Endothelial cell (in vitro differentiated cells): Measurements from ENCODE around the gene HOXD8. TPM values are rescaled to one million over a fixed set of nuclear protein-coding genes. Genes with fewer than 3 reads are reported as not detected.

ENCODE experiments used
- DNase-seq: peaks from one replicate; pipeline ENCODE4 v3.0.0; 2021; ENCODE audit warnings: low spot score
- H3K27ac Mint-ChIP-seq: one replicate; pipeline ENCODE4 v1.8.0; 2021; ENCODE audit warnings: mixed read lengths, inconsistent platforms; ENCODE audit not compliant: unreplicated experiment
- H3K27me3 Mint-ChIP-seq: one replicate; pipeline ENCODE4 v1.8.0; 2021; ENCODE audit warnings: mild to moderate bottlenecking, moderate library complexity, mixed read lengths, inconsistent platforms; ENCODE audit not compliant: unreplicated experiment
- H3K36me3 Mint-ChIP-seq: one replicate; pipeline ENCODE4 v1.8.0; 2021; ENCODE audit warnings: mild to moderate bottlenecking, low read depth, mixed read lengths, inconsistent platforms; ENCODE audit not compliant: unreplicated experiment
- H3K4me1 Mint-ChIP-seq: one replicate; pipeline ENCODE4 v1.8.0; 2021; ENCODE audit warnings: mild to moderate bottlenecking, mixed read lengths, inconsistent platforms; ENCODE audit not compliant: unreplicated experiment
- H3K4me3 Mint-ChIP-seq: one replicate; pipeline ENCODE4 v1.8.0; 2021; ENCODE audit warnings: mild to moderate bottlenecking, mixed read lengths, inconsistent platforms; ENCODE audit not compliant: unreplicated experiment
- H3K9me3 Mint-ChIP-seq: one replicate; pipeline ENCODE4 v1.8.0; 2021; ENCODE audit warnings: mixed read lengths, inconsistent platforms; ENCODE audit not compliant: unreplicated experiment
- total RNA-seq: library from RNA; stranded (reverse); fragmentation: NEBNext Ultra II Directional; extraction: Animal tissue kit (Norgen Biotek cat#: 25700); gene quantifications from one replicate; pipeline ENCODE4 v1.2.1, GENCODE V29; 2021; ENCODE audit not compliant: unreplicated experiment
- TF ChIP-seq, protein P1 (sequence below): fragments of 200-600 bp; sonication (generic); IDR thresholded peaks from one replicate; pipeline ENCODE4 v1.5.0; 2021; ENCODE audit warnings: antibody characterized with exemption; ENCODE audit not compliant: unreplicated experiment

The HOXD8 gene
- total RNA-seq, 1 donor from 2014 or later: 9.3 TPM

DNA sequence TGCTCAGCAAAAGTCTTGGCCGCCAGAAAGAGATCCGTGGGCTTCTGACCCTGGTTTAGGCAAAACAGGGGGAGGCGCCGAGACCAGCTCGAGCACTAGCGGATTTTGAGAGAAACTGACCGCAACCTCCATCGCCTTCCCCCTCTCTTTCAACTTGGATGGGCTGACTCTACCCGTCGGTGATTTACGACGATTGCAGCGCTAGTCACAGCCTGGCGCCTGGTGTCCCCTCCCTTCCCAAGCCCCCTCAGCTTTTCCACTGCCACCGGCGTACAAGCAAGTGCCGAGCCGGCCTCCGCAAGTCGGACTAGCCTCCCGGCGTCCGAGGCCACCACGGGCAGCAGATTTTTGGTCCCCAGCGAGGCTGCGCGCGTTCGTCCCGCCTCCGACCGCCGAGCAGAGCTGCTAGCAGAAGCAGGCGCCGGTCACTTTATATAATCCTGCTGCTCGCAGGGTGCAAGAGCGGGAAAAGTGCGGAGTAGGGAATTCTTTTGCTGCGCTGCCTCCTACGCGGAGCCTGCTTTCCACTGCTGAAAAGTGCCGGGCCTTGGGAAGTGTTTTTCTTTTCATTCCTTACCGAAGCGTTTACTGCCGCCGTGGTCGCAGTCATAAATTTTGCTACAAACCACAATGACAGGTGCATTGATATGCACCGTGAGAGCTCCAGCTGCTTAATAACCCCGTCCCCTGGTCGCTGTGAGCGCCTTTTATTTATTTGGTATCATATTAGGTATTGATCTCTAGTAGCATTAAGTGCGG, 35.3 kb downstream of the HOXD8 start:
- DNase-seq: no peak
- peaks cover 42% of the 10 kb centered on the region for H3K27me3 Mint-ChIP-seq

DNA sequence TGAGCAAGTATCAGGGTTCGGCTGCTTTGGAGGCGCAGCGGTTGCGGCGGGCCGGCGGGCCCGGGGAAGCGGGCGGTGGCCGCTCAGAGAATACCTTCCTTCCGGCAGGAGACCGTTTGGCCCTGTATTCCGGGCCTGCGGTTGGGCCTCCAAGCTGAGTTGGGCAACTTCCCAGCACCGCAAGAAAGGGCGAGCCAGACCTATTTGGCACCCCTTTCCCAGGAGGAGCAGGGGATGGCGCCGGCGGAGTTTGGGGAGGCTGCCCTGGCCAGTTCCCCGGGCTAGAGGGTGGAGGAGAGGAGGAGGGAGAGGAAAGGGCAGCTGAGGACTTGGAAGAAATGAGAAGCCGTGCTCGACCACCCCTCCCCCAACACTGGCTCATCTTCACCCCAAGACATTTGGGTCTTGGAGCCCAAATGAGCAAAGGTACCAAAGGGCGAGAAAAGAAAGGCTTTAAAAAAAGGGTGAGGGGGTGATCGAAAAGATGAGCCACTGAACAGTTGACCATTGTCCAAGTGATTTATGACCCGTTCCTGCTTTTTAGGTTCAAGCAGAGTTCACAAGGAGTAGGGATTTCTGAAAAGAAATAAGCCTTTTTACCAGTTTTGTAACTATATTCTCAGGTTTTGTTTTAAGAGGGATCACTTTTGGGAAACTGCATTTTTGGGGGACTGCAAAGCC, 36.0 kb downstream of the HOXD8 start:
- H3K36me3 Mint-ChIP-seq: no peaks in the 10 kb centered on the region
- no peak overlapping the region for H3K4me3 Mint-ChIP-seq
- H3K9me3 Mint-ChIP-seq: no peaks in the 10 kb centered on the region
- TF ChIP-seq, protein P1, sequence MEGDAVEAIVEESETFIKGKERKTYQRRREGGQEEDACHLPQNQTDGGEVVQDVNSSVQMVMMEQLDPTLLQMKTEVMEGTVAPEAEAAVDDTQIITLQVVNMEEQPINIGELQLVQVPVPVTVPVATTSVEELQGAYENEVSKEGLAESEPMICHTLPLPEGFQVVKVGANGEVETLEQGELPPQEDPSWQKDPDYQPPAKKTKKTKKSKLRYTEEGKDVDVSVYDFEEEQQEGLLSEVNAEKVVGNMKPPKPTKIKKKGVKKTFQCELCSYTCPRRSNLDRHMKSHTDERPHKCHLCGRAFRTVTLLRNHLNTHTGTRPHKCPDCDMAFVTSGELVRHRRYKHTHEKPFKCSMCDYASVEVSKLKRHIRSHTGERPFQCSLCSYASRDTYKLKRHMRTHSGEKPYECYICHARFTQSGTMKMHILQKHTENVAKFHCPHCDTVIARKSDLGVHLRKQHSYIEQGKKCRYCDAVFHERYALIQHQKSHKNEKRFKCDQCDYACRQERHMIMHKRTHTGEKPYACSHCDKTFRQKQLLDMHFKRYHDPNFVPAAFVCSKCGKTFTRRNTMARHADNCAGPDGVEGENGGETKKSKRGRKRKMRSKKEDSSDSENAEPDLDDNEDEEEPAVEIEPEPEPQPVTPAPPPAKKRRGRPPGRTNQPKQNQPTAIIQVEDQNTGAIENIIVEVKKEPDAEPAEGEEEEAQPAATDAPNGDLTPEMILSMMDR: no peak
- no peak for DNase-seq
- no peak overlapping the region for H3K27ac Mint-ChIP-seq
- peaks cover 19% of the 10 kb centered on the region for H3K4me1 Mint-ChIP-seq
- peaks cover 42% of the 10 kb centered on the region for H3K27me3 Mint-ChIP-seq

More for the DNA sequence above, 35.3 kb downstream of the HOXD8 start:
- no peak overlapping the region for H3K4me3 Mint-ChIP-seq
- no peaks in the 10 kb centered on the region for H3K36me3 Mint-ChIP-seq
- H3K27ac Mint-ChIP-seq: no peak overlapping the region
- peaks cover 17% of the 10 kb centered on the region for H3K4me1 Mint-ChIP-seq
- H3K9me3 Mint-ChIP-seq: no peaks in the 10 kb centered on the region
- TF ChIP-seq, protein P1: no peak

DNA sequence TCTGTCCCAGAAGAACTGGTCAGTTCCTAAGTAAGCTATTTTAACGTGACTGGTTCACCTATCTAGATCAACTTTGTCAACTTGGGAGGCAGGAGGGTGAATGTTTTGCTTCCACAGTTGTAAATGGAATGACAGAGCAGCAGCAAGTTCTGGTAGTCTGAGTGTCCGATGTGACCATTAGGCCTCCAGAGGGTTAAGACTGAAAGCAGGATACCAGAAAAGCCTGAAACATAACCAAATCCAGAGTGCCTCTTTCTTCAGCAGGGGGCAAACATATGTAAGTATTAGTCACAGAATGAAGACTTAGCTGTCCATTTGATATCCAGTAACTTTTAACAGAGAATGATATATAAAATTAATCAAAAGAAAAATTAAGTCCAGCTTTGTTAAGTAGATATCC, 36.8 kb downstream of the HOXD8 start:
- Mint-ChIP-seq H3K36me3 (no peaks in the 10 kb centered on the region), H3K27ac (no peak overlapping the region), H3K4me1 (peaks cover 19% of the 10 kb centered on the region), H3K9me3 (no peaks in the 10 kb centered on the region), H3K27me3 (peaks cover 38% of the 10 kb centered on the region), H3K4me3 (no peak overlapping the region)
- DNase-seq: no peak
- TF ChIP-seq, protein P1: no peak

GRCh38 chr2:176167398-176167797, 37.9 kb downstream of the HOXD8 start:
- Mint-ChIP-seq H3K9me3 (no peaks in the 10 kb centered on the region), H3K36me3 (no peaks in the 10 kb centered on the region), H3K4me3 (no peak overlapping the region), H3K27ac (no peak overlapping the region), H3K4me1 (peaks cover 21% of the 10 kb centered on the region), H3K27me3 (peaks cover 32% of the 10 kb centered on the region)
- no peak for DNase-seq
- TF ChIP-seq, protein P1: no peak

GRCh38 chr2:176169181-176169580, 39.7 kb downstream of the HOXD8 start:
- Mint-ChIP-seq H3K27me3 (peaks cover 31% of the 10 kb centered on the region), H3K36me3 (peaks cover 4% of the 10 kb centered on the region), H3K27ac (no peak overlapping the region), H3K4me3 (no peak overlapping the region), H3K4me1 (peaks cover 26% of the 10 kb centered on the region), H3K9me3 (no peaks in the 10 kb centered on the region)
- DNase-seq: no peak
- TF ChIP-seq, protein P1: no peak
